GM19351 (cell line): Measurements from ENCODE around the gene BTN1A1.

Experiments
- ATAC-seq: cut with Tn5 transposase; IDR thresholded peaks from one replicate; pipeline ENCODE4 v1.9.1; 2021; ENCODE audit warnings: mild to moderate bottlenecking, moderate library complexity; ENCODE audit not compliant: unreplicated experiment

The BTN1A1 gene

DNA sequence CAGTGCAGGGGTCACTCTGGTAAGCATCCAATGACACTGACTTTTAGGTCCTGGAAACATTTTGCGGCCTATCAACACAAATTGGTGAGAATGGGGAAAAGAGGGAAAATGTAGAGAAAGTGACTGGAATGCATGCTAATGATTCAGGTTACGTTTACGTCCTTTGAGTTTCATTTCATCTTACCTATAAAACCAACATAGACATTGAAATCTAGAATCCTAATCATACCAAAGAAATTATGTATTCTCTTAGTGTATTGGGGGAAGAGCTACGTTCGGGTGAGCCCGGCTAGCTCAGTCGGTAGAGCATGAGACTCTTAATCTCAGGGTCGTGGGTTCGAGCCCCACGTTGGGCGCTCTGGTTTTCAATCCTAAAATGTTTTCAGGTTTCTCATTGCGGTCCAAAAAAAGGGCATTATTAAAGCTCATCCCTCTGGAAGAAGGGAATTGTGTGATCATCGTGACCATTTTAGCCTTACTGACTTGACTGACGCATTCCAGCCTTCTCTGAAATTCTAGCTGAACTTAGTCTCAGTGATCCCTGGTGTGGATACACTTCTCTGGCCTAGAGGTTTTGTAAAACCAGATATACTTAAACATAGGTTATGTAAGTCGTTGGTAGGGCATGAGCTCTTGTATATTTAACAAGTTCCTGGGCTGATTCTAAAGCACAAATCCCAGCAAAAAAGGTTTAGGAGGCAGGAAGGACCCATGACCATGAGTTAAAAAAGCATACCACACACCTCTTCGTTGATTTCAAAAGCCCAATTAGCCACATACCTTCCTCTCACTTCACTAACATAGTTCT lies 56.4 kb downstream of the BTN1A1 start:
- no peak for ATAC-seq
